Stomach (tissue), 4 donors: ENCODE data around the gene CYLC2.

Experiments
- CTCF ChIP-seq, 7 experiments: fragments of 450-650 bp in 4 of 7; fragments of 200-600 bp in 3 of 7; sonication (generic) in 3 of 7; IDR thresholded peaks; one replicate each; pipeline ENCODE4 v1.5.1; 2016 to 2019; ENCODE audit warnings: antibody characterized with exemption in 7 of 7, control low read depth in 2 of 7, mild to moderate bottlenecking in 1 of 7
- EP300 ChIP-seq: sonication (generic); formaldehyde crosslinking; IDR thresholded peaks from one replicate; pipeline ENCODE4 v1.6.1; 2017; ENCODE audit warnings: antibody characterized with exemption
- POLR2A ChIP-seq, 4 donors: fragments of 450-650 bp; IDR thresholded peaks; one replicate each; pipeline ENCODE4 v1.6.1; 2016; ENCODE audit warnings: antibody characterized with exemption in 4 of 4, control low read depth in 2 of 4, mild to moderate bottlenecking in 1 of 4, moderate library complexity in 1 of 4
- POLR2AphosphoS5 ChIP-seq, 3 donors: sonication (generic); formaldehyde crosslinking; IDR thresholded peaks; one replicate each; pipeline ENCODE4 v1.6.1; 2016; ENCODE audit warnings: antibody characterized with exemption in 3 of 3

- TF ChIP-seq POLR2A (IDR thresholded peaks at IDR 0.05) (no peak), CTCF (IDR thresholded peaks at IDR 0.05) (no peak), POLR2AphosphoS5 (IDR thresholded peaks at IDR 0.05) (no peak), EP300 (no peak)
These were observed 28.1 kb upstream of the CYLC2 start for GRCh38 chr9:102966999-102967398.
